Neural crest cell (in vitro differentiated cells): Measurements from ENCODE around the gene RCC1. TPM values are rescaled to one million over a fixed set of nuclear protein-coding genes. Genes with fewer than 3 reads are reported as not detected.
"Not testable (repeated sequence)": the region's sequence is repeated elsewhere in the genome, so short reads cannot be mapped to it uniquely, and the experiment has no call there.

Experiments used
- DNase-seq: peaks from one replicate; pipeline ENCODE4 v3.0.0; 2021; ENCODE audit warnings: low read depth, mixed read lengths, low spot score
- H3K27ac Mint-ChIP-seq: one replicate; pipeline ENCODE4 v1.8.0; 2021; ENCODE audit warnings: mild to moderate bottlenecking, mixed read lengths; ENCODE audit not compliant: unreplicated experiment
- H3K27me3 Mint-ChIP-seq: 2 replicates; pipeline ENCODE4 v1.8.0; 2021; ENCODE audit warnings: low read depth, mild to moderate bottlenecking, mixed read lengths
- H3K36me3 Mint-ChIP-seq: 2 replicates; pipeline ENCODE4 v1.8.0; 2021; ENCODE audit warnings: low read depth, mild to moderate bottlenecking, mixed read lengths
- H3K4me1 Mint-ChIP-seq: 2 replicates; pipeline ENCODE4 v1.8.0; 2021; ENCODE audit warnings: mixed read lengths
- H3K4me3 Mint-ChIP-seq: one replicate; pipeline ENCODE4 v1.8.0; 2021; ENCODE audit warnings: mild to moderate bottlenecking, mixed read lengths
- H3K9me3 Mint-ChIP-seq: 2 replicates; pipeline ENCODE4 v1.8.0; 2021; ENCODE audit warnings: mixed read lengths
- CTCF ChIP-seq: fragments of 200-600 bp; sonication (generic); conservative IDR thresholded peaks from 2 replicates; pipeline ENCODE4 v1.5.0; 2021; ENCODE audit warnings: antibody characterized with exemption, mild to moderate bottlenecking
- total RNA-seq: library from RNA; stranded (reverse); gene quantifications from 2 replicates; pipeline ENCODE4 v1.2.1, GENCODE V29; 2021

RCC1 gene
- total RNA-seq, 1 donor from 2014 or later = 94.8 TPM

DNA sequence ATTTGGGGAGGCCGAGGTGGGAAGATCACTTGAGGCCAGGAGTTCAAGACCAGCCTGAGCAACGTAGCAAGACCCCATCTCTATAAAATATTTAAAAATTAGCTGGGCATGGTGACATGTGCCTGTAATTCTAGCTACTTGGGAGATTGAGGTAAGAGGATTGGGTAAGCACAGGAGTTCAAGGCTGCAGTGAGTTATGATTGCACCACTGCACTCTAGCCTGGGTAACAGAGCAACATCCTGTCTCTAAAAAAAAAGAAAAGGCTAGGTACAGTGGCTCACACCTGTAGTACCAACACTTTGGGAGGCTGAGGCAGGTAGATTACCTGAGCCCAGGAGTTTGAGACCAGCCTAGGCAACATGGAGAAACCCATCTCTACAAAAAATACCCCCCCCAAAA lies 35.7 kb upstream of the RCC1 start:
- H3K27me3 Mint-ChIP-seq = no peaks in the 10 kb centered on the region

GRCh38 chr1:28479497-28479896 lies 26.3 kb upstream of the RCC1 start:
- Mint-ChIP-seq H3K27ac (peak overlapping the region; percentile 83), H3K36me3 (peaks cover 14% of the 10 kb centered on the region)
- H3K9me3 Mint-ChIP-seq, H3K4me3 Mint-ChIP-seq, DNase-seq, H3K27me3 Mint-ChIP-seq, H3K4me1 Mint-ChIP-seq: not testable (repeated sequence)

More for the DNA sequence above, 35.7 kb upstream of the RCC1 start:
- TF ChIP-seq CTCF = no peak
- no peak overlapping the region for H3K27ac Mint-ChIP-seq
- H3K4me1 Mint-ChIP-seq = no peaks in the 10 kb centered on the region
- H3K36me3 Mint-ChIP-seq = peaks cover 17% of the 10 kb centered on the region
- H3K4me3 Mint-ChIP-seq = no peak overlapping the region
- H3K9me3 Mint-ChIP-seq = no peaks in the 10 kb centered on the region
- no peak for DNase-seq

GRCh38 chr1:28480308-28480707 lies 25.5 kb upstream of the RCC1 start:
- Mint-ChIP-seq H3K4me1 (no peaks in the 10 kb centered on the region), H3K27me3 (no peaks in the 10 kb centered on the region), H3K9me3 (no peaks in the 10 kb centered on the region), H3K27ac (no peak overlapping the region), H3K36me3 (peaks cover 16% of the 10 kb centered on the region), H3K4me3 (no peak overlapping the region)
- no peak for TF ChIP-seq CTCF
- DNase-seq = no peak

GRCh38 chr1:28482138-28482537 lies 23.7 kb upstream of the RCC1 start:
- DNase-seq = no peak
- H3K36me3 Mint-ChIP-seq = peaks cover 12% of the 10 kb centered on the region
- no peak overlapping the region for H3K27ac Mint-ChIP-seq
- H3K9me3 Mint-ChIP-seq = no peaks in the 10 kb centered on the region
- no peak overlapping the region for H3K4me3 Mint-ChIP-seq
- no peaks in the 10 kb centered on the region for H3K27me3 Mint-ChIP-seq
- no peak for TF ChIP-seq CTCF
- H3K4me1 Mint-ChIP-seq = no peaks in the 10 kb centered on the region

DNA sequence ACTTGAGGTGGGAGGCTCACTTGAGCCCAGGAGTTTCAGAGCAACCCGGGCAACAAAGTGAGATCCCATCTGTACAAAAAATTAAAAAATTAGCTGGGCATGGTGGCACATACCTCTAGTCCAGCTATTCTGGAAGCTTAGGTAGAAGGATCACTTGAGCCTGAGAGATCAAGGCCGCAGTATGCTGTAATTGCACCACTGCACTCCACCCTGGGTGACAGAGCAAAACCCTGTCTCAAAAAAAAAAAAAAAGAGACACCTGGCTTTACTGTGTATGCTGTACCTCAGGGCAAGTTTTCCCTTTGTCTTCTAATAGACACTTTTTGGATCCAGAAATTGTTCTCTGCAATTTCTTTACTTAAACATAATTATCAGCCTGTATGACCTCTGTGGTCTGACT lies 23.1 kb upstream of the RCC1 start:
- peaks cover 11% of the 10 kb centered on the region for H3K36me3 Mint-ChIP-seq
- no peak for TF ChIP-seq CTCF

GRCh38 chr1:28494737-28495136 lies 11.1 kb upstream of the RCC1 start:
- peaks cover 7% of the 10 kb centered on the region for H3K36me3 Mint-ChIP-seq
- no peaks in the 10 kb centered on the region for H3K9me3 Mint-ChIP-seq
- H3K27me3 Mint-ChIP-seq = no peaks in the 10 kb centered on the region
- no peak overlapping the region for H3K4me3 Mint-ChIP-seq
- TF ChIP-seq CTCF = no peak
- no peak overlapping the region for H3K27ac Mint-ChIP-seq
- H3K4me1 Mint-ChIP-seq = no peaks in the 10 kb centered on the region
- DNase-seq = no peak

More for the DNA sequence above, 23.1 kb upstream of the RCC1 start:
- no peak for DNase-seq
- H3K27ac Mint-ChIP-seq = peak overlapping the region; percentile 35
- no peaks in the 10 kb centered on the region for H3K4me1 Mint-ChIP-seq
- H3K9me3 Mint-ChIP-seq = no peaks in the 10 kb centered on the region
- H3K27me3 Mint-ChIP-seq = no peaks in the 10 kb centered on the region
- no peak overlapping the region for H3K4me3 Mint-ChIP-seq
